GM23338 (cell line): ENCODE results near the gene TCEAL8. TPM values are rescaled to one million over a fixed set of nuclear protein-coding genes. Genes with fewer than 3 reads are reported as not detected.

Source experiments
- ATAC-seq: fragments of 200-7000 bp; cut with Tn5 transposase; 3 replicates; pipeline ENCODE4 v1.9.1; 2020
- DNase-seq: peaks from one replicate; pipeline ENCODE4 v3.0.0-alpha.2; 2015; ENCODE audit warnings: low spot score
- H2AFZ ChIP-seq: fragments of 200-600 bp; sonication (generic); 2 replicates; pipeline ENCODE4 v1.8.0; 2016; ENCODE audit warnings: antibody characterized with exemption, mild to moderate bottlenecking, moderate library complexity
- H3F3A ChIP-seq: fragments of 200-600 bp; sonication (generic); replicated peaks from 2 replicates; pipeline ENCODE4 v1.8.0; 2017; ENCODE audit warnings: antibody characterized with exemption, mixed run types, low read depth
- H3K27ac ChIP-seq: fragments of 200-600 bp; sonication (generic); 2 replicates; pipeline ENCODE4 v1.6.1; 2016; ENCODE audit warnings: low read depth
- H3K27me3 ChIP-seq: fragments of 200-600 bp; sonication (generic); 2 replicates; pipeline ENCODE4 v1.8.0; 2016; ENCODE audit warnings: mild to moderate bottlenecking, mixed run types, moderate library complexity; ENCODE audit not compliant: insufficient read depth
- H3K36me3 ChIP-seq: fragments of 200-600 bp; sonication (generic); 2 replicates; pipeline ENCODE4 v1.8.0; 2016; ENCODE audit warnings: mild to moderate bottlenecking; ENCODE audit not compliant: insufficient read depth
- H3K4me1 ChIP-seq: fragments of 200-600 bp; sonication (generic); 2 replicates; pipeline ENCODE4 v1.8.0; 2016; ENCODE audit warnings: mild to moderate bottlenecking, moderate library complexity; ENCODE audit not compliant: insufficient read depth
- H3K4me2 ChIP-seq: fragments of 200-600 bp; sonication (generic); 2 replicates; pipeline ENCODE4 v1.7.1; 2017; ENCODE audit warnings: mixed run types
- H3K4me3 ChIP-seq: fragments of 200-600 bp; sonication (generic); 2 replicates; pipeline ENCODE4 v1.6.1; 2016; ENCODE audit warnings: mixed run types
- H3K79me2 ChIP-seq: fragments of 200-600 bp; sonication (generic); replicated peaks from 2 replicates; pipeline ENCODE4 v1.8.0; 2017; ENCODE audit warnings: mild to moderate bottlenecking; ENCODE audit not compliant: insufficient read depth
- H3K9me2 ChIP-seq: fragments of 200-600 bp; sonication (generic); 2 replicates; pipeline ENCODE4 v1.8.0; 2017; ENCODE audit not compliant: insufficient read depth
- H4K20me1 ChIP-seq: fragments of 200-600 bp; sonication (generic); replicated peaks from 2 replicates; pipeline ENCODE4 v1.8.0; 2017; ENCODE audit warnings: mild to moderate bottlenecking; ENCODE audit not compliant: insufficient read depth
- H3K27ac Mint-ChIP-seq: 2 replicates; pipeline ENCODE4 v1.8.0; 2020; ENCODE audit warnings: inconsistent platforms, mild to moderate bottlenecking, moderate library complexity, mixed read lengths
- H3K27me3 Mint-ChIP-seq: 3 replicates; pipeline ENCODE4 v1.8.0; 2022; ENCODE audit warnings: low read depth, mild to moderate bottlenecking, moderate library complexity, mixed read lengths, inconsistent platforms; ENCODE audit not compliant: insufficient read depth, poor library complexity
- H3K36me3 Mint-ChIP-seq: 3 replicates; pipeline ENCODE4 v1.8.0; 2021; ENCODE audit warnings: low read depth, mild to moderate bottlenecking, inconsistent platforms, moderate library complexity, mixed read lengths
- H3K4me1 Mint-ChIP-seq: 3 replicates; pipeline ENCODE4 v1.8.0; 2020; ENCODE audit warnings: mild to moderate bottlenecking, inconsistent platforms, mixed read lengths
- H3K4me3 Mint-ChIP-seq: 3 replicates; pipeline ENCODE4 v1.8.0; 2021; ENCODE audit warnings: moderate library complexity, mild to moderate bottlenecking, inconsistent platforms, mixed read lengths
- H3K9me3 Mint-ChIP-seq: 3 replicates; pipeline ENCODE4 v1.8.0; 2020; ENCODE audit warnings: moderate library complexity, mild to moderate bottlenecking, inconsistent platforms, mixed read lengths
- CREB1 ChIP-seq: fragments of 250-450 bp; sonication (Bioruptor Pico); IDR thresholded peaks from 2 replicates; pipeline ENCODE4 v1.5.0; 2020; ENCODE audit warnings: low read depth, mild to moderate bottlenecking, moderate library complexity
- CTCF ChIP-seq, 2 experiments: fragments of 200-600 bp in 1 of 2; sonication (generic) in 1 of 2; conservative IDR thresholded peaks; 2 replicates each; pipeline versions ENCODE4 v1.5.1 to v1.6.1; 2016 to 2017; ENCODE audit warnings: antibody characterized with exemption in 2 of 2, low read depth in 2 of 2, mild to moderate bottlenecking in 2 of 2, moderate library complexity in 1 of 2
- ETS1 ChIP-seq: IDR thresholded peaks from 2 replicates; pipeline ENCODE4 v1.6.1; 2016; ENCODE audit warnings: antibody characterized with exemption
- EZH2 ChIP-seq: fragments of 200-600 bp; sonication (generic); IDR thresholded peaks from one replicate; pipeline ENCODE4 v1.8.0; 2017; ENCODE audit warnings: antibody characterized with exemption, mild to moderate bottlenecking, low read depth; ENCODE audit not compliant: unreplicated experiment
- EZH2phosphoT487 ChIP-seq: fragments of 200-600 bp; sonication (generic); IDR thresholded peaks from one replicate; pipeline ENCODE4 v1.8.1; 2018; ENCODE audit warnings: antibody characterized with exemption; ENCODE audit not compliant: unreplicated experiment
- JUNB ChIP-seq: IDR thresholded peaks from one replicate; pipeline ENCODE4 v1.6.1; 2016; ENCODE audit warnings: antibody characterized with exemption; ENCODE audit not compliant: unreplicated experiment
- NANOG ChIP-seq: IDR thresholded peaks from 2 replicates; pipeline ENCODE4 v1.6.1; 2016; ENCODE audit warnings: antibody characterized with exemption, borderline replicate concordance
- POLR2AphosphoS5 ChIP-seq: IDR thresholded peaks from 2 replicates; pipeline ENCODE4 v1.6.1; 2016; ENCODE audit warnings: antibody characterized with exemption, low read depth
- REST ChIP-seq: IDR thresholded peaks from one replicate; pipeline ENCODE4 v1.6.1; 2018; ENCODE audit warnings: antibody characterized with exemption; ENCODE audit not compliant: unreplicated experiment
- STAT1 ChIP-seq: IDR thresholded peaks from one replicate; pipeline ENCODE4 v1.6.1; 2016; ENCODE audit warnings: antibody characterized with exemption; ENCODE audit not compliant: unreplicated experiment
- ZNF114 ChIP-seq: fragments of 250-450 bp; sonication (Bioruptor Pico); IDR thresholded peaks from 2 replicates; pipeline ENCODE4 v1.5.0; 2020; ENCODE audit warnings: mild to moderate bottlenecking, moderate library complexity
- ZNF331 ChIP-seq: fragments of 250-450 bp; sonication (Bioruptor Pico); IDR thresholded peaks from 2 replicates; pipeline ENCODE4 v1.5.0; 2020; ENCODE audit warnings: low read depth, mild to moderate bottlenecking, moderate library complexity
- ZNF462 ChIP-seq: fragments of 250-450 bp; sonication (Bioruptor Pico); IDR thresholded peaks from 2 replicates; pipeline ENCODE4 v1.5.0; 2020; ENCODE audit warnings: mild to moderate bottlenecking, moderate library complexity
- polyA plus RNA-seq: library from polyadenylated mRNA; unstranded; fragments of >200 nt; fragmentation: Nextera tagmentation; extraction: Ambion mirVana; gene quantifications from 2 replicates; pipeline ENCODE4 v1.2.1, GENCODE V29; 2016
- total RNA-seq: library from RNA; depleted of rRNA; stranded (reverse); fragments of >200 nt; shearing (Covaris generic); gene quantifications from 2 replicates; pipeline ENCODE4 v1.2.3, GENCODE V29; 2014

Gene TCEAL8
- total and polyA plus RNA-seq, 2 experiments from 2014 or later = 105 to 168 TPM

- Mint-ChIP-seq H3K9me3 (no peaks in the 10 kb centered on the region), H3K36me3 (no peaks in the 10 kb centered on the region), H3K27ac (no peak overlapping the region), H3K4me1 (peaks cover 18% of the 10 kb centered on the region), H3K4me3 (no peak overlapping the region), H3K27me3 (peaks cover 13% of the 10 kb centered on the region)
- Histone ChIP-seq H3K4me3 (no peak overlapping the region), H3K4me1 (peaks cover 21% of the 10 kb centered on the region), H3K36me3 (no peaks in the 10 kb centered on the region), H3F3A (no peaks in the 10 kb centered on the region), H2AFZ (no peak overlapping the region), H3K9me2 (no peaks in the 10 kb centered on the region), H3K79me2 (no peaks in the 10 kb centered on the region), H3K27me3 (peaks cover 32% of the 10 kb centered on the region), H3K27ac (no peak overlapping the region), H3K4me2 (no peak overlapping the region), H4K20me1 (no peaks in the 10 kb centered on the region)
- DNase-seq = no peak
- TF ChIP-seq POLR2AphosphoS5 (no peak), ZNF462 (CRISPR knock-in tag) (no peak), STAT1 (no peak), ZNF331 (CRISPR knock-in tag) (no peak), JUNB (no peak), REST (no peak), CTCF (conservative IDR thresholded peaks at IDR 0.05; ENCODE audit: low read depth in 2 of 2) (no peak), EZH2 (no peak), NANOG (no peak), ZNF114 (CRISPR knock-in tag) (no peak), ETS1 (no peak), CREB1 (CRISPR knock-in tag) (no peak), EZH2phosphoT487 (no peak)
- no peak for ATAC-seq
Observed at GRCh38 chrX:103293118-103293517, 38.2 kb upstream of the TCEAL8 start.
